ENCODE results near the gene TNFAIP8L1. TPM values are rescaled to one million over a fixed set of nuclear protein-coding genes. Genes with fewer than 3 reads are reported as not detected.

The TNFAIP8L1 gene
- total RNA-seq, 1 experiment from 2014 or later, result 22.2 TPM

GRCh38 chr19:4613254-4613751 is 26.0 kb upstream of the TNFAIP8L1 start:
- Histone ChIP-seq H3K9ac (ENCODE audit: low read length) (no peak overlapping the region), H3K27me3 (ENCODE audit: insufficient read depth, low read length) (peaks cover 8% of the 10 kb centered on the region; the same call in 1 of the 2 replicates), H3K79me2 (ENCODE audit: insufficient read depth, low read length) (no peaks in the 10 kb centered on the region), H3K27ac (ENCODE audit: low read depth, low read length) (no peak overlapping the region), H4K20me1 (ENCODE audit: insufficient read depth) (no peaks in the 10 kb centered on the region), H3K4me2 (ENCODE audit: low read length) (no peak overlapping the region), H3K4me3 (replicated peaks in 1 of 2; ENCODE audit: low read depth in 1 of 2, low read length in 2 of 2) (no peak overlapping the region), H3K36me3 (ENCODE audit: control insufficient read depth in 1 of 2, insufficient read depth in 2 of 2, low read length in 2 of 2) (no peaks in the 10 kb centered on the region), H3K9me3 (ENCODE audit: control insufficient read depth in 1 of 2, insufficient read depth in 1 of 2, low read depth in 1 of 2, low read length in 2 of 2) (no peaks in the 10 kb centered on the region), H3K4me1 (ENCODE audit: control insufficient read depth in 1 of 2, insufficient read depth in 2 of 2, low read length in 2 of 2) (no peaks in the 10 kb centered on the region), H2AFZ (ENCODE audit: low read depth, low read length, poor library complexity, severe bottlenecking) (no peak overlapping the region), H3K9me2 (ENCODE audit: insufficient read depth) (no peaks in the 10 kb centered on the region)
- TF ChIP-seq CEBPB (IDR thresholded peaks at IDR 0.05; ENCODE audit: low read depth) (no peak), ATF3 (IDR thresholded peaks at IDR 0.05) (no peak), MAX (IDR thresholded peaks at IDR 0.05) (no peak), FOSL1 (IDR thresholded peaks at IDR 0.05; ENCODE audit: low read depth) (no peak), SP1 (IDR thresholded peaks at IDR 0.05; ENCODE audit: low read depth) (no peak), POLR2AphosphoS5 (IDR thresholded peaks at IDR 0.05; ENCODE audit: low read depth, low read length) (no peak), TCF7L2 (IDR thresholded peaks at IDR 0.05; ENCODE audit: borderline replicate concordance, extremely low read depth, insufficient read depth, insufficient read length) (no peak)
- BruUV-seq (replicated peaks), result no TSS peak
- CTCF ChIA-PET, result no interaction called here
- ATAC-seq, result no peak
- intact Hi-C loops (cut with micrococcal nuclease), result no loop called here
- POLR2A ChIA-PET, result no interaction called here
- RAD21 ChIA-PET (ENCODE audit: low non-redundant PET in 1 of 2, low total read pairs in 2 of 2, uncharacterized antibody in 2 of 2, unreplicated experiment in 2 of 2), result no interaction called here
- no peak for DNase-seq (ENCODE audit: low read depth, low spot score)

GRCh38 chr19:4618019-4618418 is 21.3 kb upstream of the TNFAIP8L1 start:
- RAD21 ChIA-PET (ENCODE audit: low non-redundant PET in 1 of 2, low total read pairs in 2 of 2, uncharacterized antibody in 2 of 2, unreplicated experiment in 2 of 2), result no interaction called here
- Histone ChIP-seq H3K27ac (ENCODE audit: low read depth, low read length) (no peak overlapping the region), H3K36me3 (ENCODE audit: control insufficient read depth in 1 of 2, insufficient read depth in 2 of 2, low read length in 2 of 2) (no peaks in the 10 kb centered on the region), H3K9me3 (ENCODE audit: control insufficient read depth in 1 of 2, insufficient read depth in 1 of 2, low read depth in 1 of 2, low read length in 2 of 2) (no peaks in the 10 kb centered on the region), H3K27me3 (ENCODE audit: insufficient read depth, low read length) (peaks cover 4% of the 10 kb centered on the region; the same call in 1 of the 2 replicates), H3K79me2 (ENCODE audit: insufficient read depth, low read length) (no peaks in the 10 kb centered on the region), H3K4me2 (ENCODE audit: low read length) (no peak overlapping the region), H3K4me3 (replicated peaks in 1 of 2; ENCODE audit: low read depth in 1 of 2, low read length in 2 of 2) (no peak overlapping the region), H3K9me2 (ENCODE audit: insufficient read depth) (no peaks in the 10 kb centered on the region), H4K20me1 (ENCODE audit: insufficient read depth) (no peaks in the 10 kb centered on the region), H3K4me1 (ENCODE audit: control insufficient read depth in 1 of 2, insufficient read depth in 2 of 2, low read length in 2 of 2) (peaks cover 11% of the 10 kb centered on the region in 2 experiments), H3K9ac (ENCODE audit: low read length) (no peak overlapping the region), H2AFZ (ENCODE audit: low read depth, low read length, poor library complexity, severe bottlenecking) (no peak overlapping the region)
- intact Hi-C loops (cut with micrococcal nuclease), result no loop called here
- no peak for ATAC-seq
- CTCF ChIA-PET, result no interaction called here
- no TSS peak for BruUV-seq (replicated peaks)
- DNase-seq (ENCODE audit: low read depth, low spot score), result no peak
- POLR2A ChIA-PET, result no interaction called here
- TF ChIP-seq ZNF274 (IDR thresholded peaks at IDR 0.05; ENCODE audit: low read depth, low read length) (no peak), POLR2A (IDR thresholded peaks at IDR 0.05; ENCODE audit: borderline replicate concordance, extremely low read depth, insufficient read depth, insufficient read length) (no peak), FOSL1 (IDR thresholded peaks at IDR 0.05; ENCODE audit: low read depth) (no peak), ATF3 (IDR thresholded peaks at IDR 0.05) (no peak), EZH2 (IDR thresholded peaks at IDR 0.05) (no peak), ZFX (IDR thresholded peaks at IDR 0.05) (no peak), ZBTB33 (IDR thresholded peaks at IDR 0.05; ENCODE audit: extremely low read depth, insufficient replicate concordance, low read length) (no peak), SP1 (IDR thresholded peaks at IDR 0.05; ENCODE audit: low read depth) (no peak), RAD21 (IDR thresholded peaks at IDR 0.05; ENCODE audit: low read depth) (no peak), CBX3 (IDR thresholded peaks at IDR 0.05; ENCODE audit: low read depth) (no peak), SIN3A (IDR thresholded peaks at IDR 0.05; ENCODE audit: low read depth) (no peak), EGR1 (IDR thresholded peaks at IDR 0.05; ENCODE audit: low read depth) (no peak), CEBPB (IDR thresholded peaks at IDR 0.05; ENCODE audit: low read depth) (no peak), SRF (IDR thresholded peaks at IDR 0.05; ENCODE audit: low read depth) (no peak), POLR2AphosphoS5 (IDR thresholded peaks at IDR 0.05; ENCODE audit: low read depth, low read length) (no peak), JUND (IDR thresholded peaks at IDR 0.05) (no peak)

Data from HCT116 (cell line).